GM10266 (cell line): ENCODE results near the gene PLA2G15.

Experiments
- DNase-seq: peaks from one replicate; pipeline ENCODE4 v3.0.0; 2012; ENCODE audit errors: extremely low spot score
- CTCF ChIP-seq: IDR thresholded peaks from 2 replicates; pipeline ENCODE4 v1.5.1; 2012; ENCODE audit warnings: mild to moderate bottlenecking, low read depth; ENCODE audit not compliant: control insufficient read depth, insufficient read depth; ENCODE audit errors: missing control alignments

The PLA2G15 gene

GRCh38 chr16:68252383-68252782, 7.2 kb downstream of the PLA2G15 start:
- no peak for DNase-seq
- TF ChIP-seq CTCF: no peak

GRCh38 chr16:68253721-68254120, 8.5 kb downstream of the PLA2G15 start:
- no peak for DNase-seq
- no peak for TF ChIP-seq CTCF

- TF ChIP-seq CTCF: no peak
- no peak for DNase-seq
These were observed 10.5 kb downstream of the PLA2G15 start for GRCh38 chr16:68255712-68256111.

GRCh38 chr16:68257251-68257905, 12.2 kb downstream of the PLA2G15 start:
- peak; percentile 78 for DNase-seq
- TF ChIP-seq CTCF: no peak

GRCh38 chr16:68257906-68258800, 13.0 kb downstream of the PLA2G15 start:
- no peak for TF ChIP-seq CTCF
- no peak for DNase-seq

- TF ChIP-seq CTCF: no peak
- no peak for DNase-seq
These were observed 14.0 kb downstream of the PLA2G15 start for GRCh38 chr16:68259007-68259825.
